Kidney (tissue), 14 donors: ENCODE results near the gene KIFAP3. TPM values are rescaled to one million over a fixed set of nuclear protein-coding genes. Genes with fewer than 3 reads are reported as not detected.

Source experiments
- DNase-seq, 5 donors: peaks; one replicate each; pipeline ENCODE4 v3.0.0-alpha.2; 2013 to 2020
- FAIRE-seq: peaks from 2 replicates; lab custom pipeline; 2012; peaks lifted over from hg19 to GRCh38; lab: Jason Lieb, UNC
- H3K27ac ChIP-seq, 2 donors: one replicate each; pipeline ENCODE4 v1.7.0; 2013; ENCODE audit warnings: low read depth in 2 of 2, low read length in 2 of 2, inconsistent platforms in 1 of 2
- H3K27me3 ChIP-seq: one replicate; pipeline ENCODE4 v1.7.1; 2013; ENCODE audit warnings: low read length, inconsistent platforms; ENCODE audit not compliant: control insufficient read depth, insufficient read depth
- H3K36me3 ChIP-seq, 3 donors: one replicate each; pipeline versions ENCODE4 v1.7.0 to v1.7.1; 2013; ENCODE audit warnings: low read length in 3 of 3, control low read depth in 1 of 3, inconsistent platforms in 1 of 3; ENCODE audit not compliant: insufficient read depth in 3 of 3, control insufficient read depth in 2 of 3
- H3K4me1 ChIP-seq, 3 donors: one replicate each; pipeline versions ENCODE4 v1.7.0 to v1.7.1; 2013; ENCODE audit warnings: low read length in 3 of 3, inconsistent platforms in 1 of 3, low read depth in 1 of 3; ENCODE audit not compliant: control insufficient read depth in 2 of 3, insufficient read depth in 2 of 3
- H3K4me3 ChIP-seq, 3 donors: one replicate each; pipeline versions ENCODE4 v1.7.0 to v1.8.1; 2013; ENCODE audit warnings: low read length in 3 of 3, control low read depth in 1 of 3, inconsistent platforms in 1 of 3
- H3K9ac ChIP-seq, 3 donors: one replicate each; pipeline versions ENCODE4 v1.7.0 to v1.7.1; 2013; ENCODE audit warnings: low read length in 3 of 3, control low read depth in 1 of 3, inconsistent platforms in 1 of 3
- H3K9me3 ChIP-seq, 3 donors: one replicate each; pipeline versions ENCODE4 v1.7.0 to v1.7.1; 2013; ENCODE audit warnings: low read length in 3 of 3, control low read depth in 1 of 3, inconsistent platforms in 1 of 3; ENCODE audit not compliant: control insufficient read depth in 2 of 3, insufficient read depth in 1 of 3
- CTCF ChIP-seq: IDR thresholded peaks from 3 replicates; pipeline ENCODE4 v1.5.1; 2012; ENCODE audit warnings: mild to moderate bottlenecking, moderate library complexity, borderline replicate concordance; ENCODE audit not compliant: insufficient read depth; ENCODE audit errors: extremely low read depth
- intact Hi-C: fragments of 100-400 bp; cut with DNase I; formaldehyde crosslinking; loops from one replicate; pipeline ENCODE4 v1.11.1; 2022
- polyA plus RNA-seq: library from polyadenylated mRNA; stranded (reverse); fragments of 350-450 nt; fragmentation: Illumina TruSeq; extraction: RNeasy Lipid Tissue Mini Kit (QIAGEN cat#74804); gene quantifications from one replicate; pipeline ENCODE4 v1.2.3, GENCODE V29; 2014; ENCODE audit warnings: low read depth, low replicate concordance; ENCODE audit not compliant: insufficient read depth
- total RNA-seq: library from RNA; stranded (reverse); fragmentation: NEBNext Ultra II Directional; extraction: Animal tissue kit (Norgen Biotek cat#: 25700); gene quantifications from one replicate; pipeline ENCODE4 v1.2.1, GENCODE V29; 2021
- donor health status: control.
- donor health status: control.
- donor health status: control.
- donor health status: control.
- donor health status: control.
- donor health status: DM: yes; HTN: yes; CAD: no.
- donor health status: Normal renal cell carcinoma (clear cell type).

The KIFAP3 gene
- total and polyA plus RNA-seq, 2 donors from 2014 or later, result 31.6 to 32.9 TPM

GRCh38 chr1:170086399-170087032, 12.0 kb upstream of the KIFAP3 start:
- Histone ChIP-seq H3K27ac (no peak overlapping the region), H3K36me3 (no peaks in the 10 kb centered on the region), H3K9me3 (no peaks in the 10 kb centered on the region), H3K4me3 (no peak overlapping the region), H3K27me3 (no peaks in the 10 kb centered on the region), H3K4me1 (no peaks in the 10 kb centered on the region), H3K9ac (no peak overlapping the region)
- no peak for FAIRE-seq
- TF ChIP-seq CTCF, result no peak
- DNase-seq, result no peak
- intact Hi-C loops, result no loop called here

- no peaks in the 10 kb centered on the region for H3K27me3 ChIP-seq
- no peaks in the 10 kb centered on the region for H3K9me3 ChIP-seq
- H3K27ac ChIP-seq, result no peak overlapping the region
- H3K9ac ChIP-seq, result no peak overlapping the region
- intact Hi-C loops, result no loop called here
- no peak overlapping the region for H3K4me3 ChIP-seq
- H3K36me3 ChIP-seq, result no peaks in the 10 kb centered on the region
- FAIRE-seq (no peak), DNase-seq (no peak)
- no peak for TF ChIP-seq CTCF
- H3K4me1 ChIP-seq, result no peaks in the 10 kb centered on the region
These were observed 10.6 kb upstream of the KIFAP3 start for GRCh38 chr1:170085091-170085490.

GRCh38 chr1:170078610-170079189, 4.2 kb upstream of the KIFAP3 start:
- Histone ChIP-seq H3K9me3 (peaks cover 0 to 2% (median 0%) of the 10 kb centered on the region in 3 donors), H3K4me1 (peaks cover 0 to 5% (median 4%) of the 10 kb centered on the region in 3 donors), H3K9ac (no peak overlapping the region), H3K27me3 (no peaks in the 10 kb centered on the region), H3K27ac (no peak overlapping the region), H3K36me3 (no peaks in the 10 kb centered on the region), H3K4me3 (no peak overlapping the region)
- intact Hi-C loops, result no loop called here
- DNase-seq (no peak), FAIRE-seq (no peak)
- TF ChIP-seq CTCF, result no peak
